Liver (tissue), 9 donors: ENCODE measurements around the gene TTC28. TPM values are rescaled to one million over a fixed set of nuclear protein-coding genes. Genes with fewer than 3 reads are reported as not detected.

Experiments used
- DNase-seq: peaks from one replicate; pipeline ENCODE4 v3.0.0-alpha.2; 2017; ENCODE audit warnings: low spot score
- H3K27ac ChIP-seq, 2 donors: one replicate each; pipeline ENCODE4 v1.7.0; 2013; ENCODE audit warnings: inconsistent platforms in 2 of 2, low read length in 2 of 2, control low read depth in 1 of 2, low read depth in 1 of 2, mild to moderate bottlenecking in 1 of 2
- H3K27me3 ChIP-seq, 4 donors: one replicate each; pipeline versions ENCODE4 v1.6.1 to v1.7.0; 2013; ENCODE audit warnings: low read length in 3 of 4, inconsistent platforms in 1 of 4, mild to moderate bottlenecking in 1 of 4, moderate library complexity in 1 of 4; ENCODE audit not compliant: control insufficient read depth in 4 of 4, insufficient read depth in 4 of 4
- H3K36me3 ChIP-seq, 4 donors: one replicate each; pipeline versions ENCODE4 v1.6.1 to v1.7.0; 2013; ENCODE audit warnings: low read length in 3 of 4, mild to moderate bottlenecking in 3 of 4, low read depth in 1 of 4, moderate library complexity in 1 of 4; ENCODE audit not compliant: control insufficient read depth in 4 of 4, insufficient read depth in 3 of 4
- H3K4me1 ChIP-seq, 4 donors: one replicate each; pipeline versions ENCODE4 v1.6.1 to v1.7.0; 2013; ENCODE audit warnings: low read length in 3 of 4, mild to moderate bottlenecking in 3 of 4, moderate library complexity in 1 of 4; ENCODE audit not compliant: control insufficient read depth in 4 of 4, insufficient read depth in 4 of 4
- H3K4me3 ChIP-seq, 3 donors: one replicate each; pipeline versions ENCODE4 v1.6.1 to v1.7.0; 2013; ENCODE audit warnings: low read length in 3 of 3, control low read depth in 1 of 3, low read depth in 1 of 3, mild to moderate bottlenecking in 1 of 3
- H3K9ac ChIP-seq, 2 donors: one replicate each; pipeline ENCODE4 v1.7.0; 2013; ENCODE audit warnings: low read length in 2 of 2, mild to moderate bottlenecking in 2 of 2, moderate library complexity in 2 of 2, control low read depth in 1 of 2, low read depth in 1 of 2
- H3K9me3 ChIP-seq, 4 donors: one replicate each; pipeline versions ENCODE4 v1.6.1 to v1.7.0; 2013; ENCODE audit warnings: low read length in 3 of 4; ENCODE audit not compliant: control insufficient read depth in 4 of 4
- CTCF ChIP-seq: fragments of 150-350 bp; IDR thresholded peaks from 2 replicates; pipeline ENCODE4 v1.5.1; 2017; ENCODE audit warnings: improper control_type of control experiment, low read depth, low read length; ENCODE audit not compliant: missing input control
- EGR1 ChIP-seq, 2 donors: IDR thresholded peaks; 2 replicates each; pipeline ENCODE4 v1.6.1; 2016 to 2018; ENCODE audit warnings: antibody characterized with exemption in 2 of 2, low read depth in 2 of 2
- FOXA1 ChIP-seq: IDR thresholded peaks from 2 replicates; pipeline ENCODE4 v1.6.1; 2016; ENCODE audit warnings: antibody characterized with exemption
- FOXA2 ChIP-seq: IDR thresholded peaks from 2 replicates; pipeline ENCODE4 v1.6.1; 2016; ENCODE audit warnings: antibody characterized with exemption
- GABPA ChIP-seq, 2 donors: IDR thresholded peaks in 1 of 2; conservative IDR thresholded peaks in 1 of 2; 2 replicates each; pipeline ENCODE4 v1.6.1; 2016; ENCODE audit warnings: antibody characterized with exemption in 2 of 2, mild to moderate bottlenecking in 1 of 2, moderate library complexity in 1 of 2
- HNF4A ChIP-seq, 2 donors: conservative IDR thresholded peaks; 2 replicates each; pipeline ENCODE4 v1.6.1; 2016; ENCODE audit warnings: antibody characterized with exemption in 2 of 2, mild to moderate bottlenecking in 2 of 2
- HNF4G ChIP-seq: IDR thresholded peaks from 2 replicates; pipeline ENCODE4 v1.6.1; 2016; ENCODE audit warnings: antibody characterized with exemption
- JUND ChIP-seq, 2 donors: IDR thresholded peaks; 2 replicates each; pipeline ENCODE4 v1.6.1; 2016; ENCODE audit warnings: antibody characterized with exemption in 2 of 2
- NR2F2 ChIP-seq: IDR thresholded peaks from 2 replicates; pipeline ENCODE4 v1.6.1; 2016; ENCODE audit warnings: antibody characterized with exemption
- RAD21 ChIP-seq, 2 donors: IDR thresholded peaks; 2 replicates each; pipeline ENCODE4 v1.6.1; 2016; ENCODE audit warnings: antibody characterized with exemption in 2 of 2, mild to moderate bottlenecking in 2 of 2
- RXRA ChIP-seq, 2 donors: IDR thresholded peaks; 2 replicates each; pipeline ENCODE4 v1.6.1; 2017 to 2018; ENCODE audit warnings: antibody characterized with exemption in 2 of 2, mild to moderate bottlenecking in 1 of 2
- SP1 ChIP-seq: IDR thresholded peaks from 2 replicates; pipeline ENCODE4 v1.6.1; 2018; ENCODE audit warnings: antibody characterized with exemption, mild to moderate bottlenecking
- TAF1 ChIP-seq: conservative IDR thresholded peaks from 2 replicates; pipeline ENCODE4 v1.6.1; 2016; ENCODE audit warnings: antibody characterized with exemption, mild to moderate bottlenecking
- YY1 ChIP-seq: IDR thresholded peaks from 2 replicates; pipeline ENCODE4 v1.6.1; 2016; ENCODE audit warnings: antibody characterized with exemption, mild to moderate bottlenecking
- WGBS: extraction: QIAGEN DNeasy Blood & Tissue Kit; methylation state at CpG from one replicate; pipeline ENCODE4 v1.1.7; 2013; 5-methylcytosine and 5-hydroxymethylcytosine counted together
- polyA plus RNA-seq, 2 donors: library from polyadenylated mRNA; stranded (reverse) in 1 of 2; unstranded in 1 of 2; fragments of 200-250 nt in 1 of 2; fragments of >200 nt in 1 of 2; fragmentation: Nextera tagmentation in 1 of 2; extraction: Ambion mirVana in 1 of 2; gene quantifications; one replicate each; pipeline versions ENCODE4 v1.2.1 to v1.2.3, GENCODE V29; 2013 to 2015
- total RNA-seq, 2 donors: library from RNA; depleted of rRNA; stranded (reverse); fragments of >200 nt; gene quantifications; one replicate each; pipeline ENCODE4 v1.2.3, GENCODE V29; 2014
- TF ChIP-seq, protein P1 (sequence below): IDR thresholded peaks from 2 replicates; pipeline ENCODE4 v1.6.1; 2016; ENCODE audit warnings: antibody characterized with exemption
- TF ChIP-seq, protein P2 (sequence below): IDR thresholded peaks from 2 replicates; pipeline ENCODE4 v1.6.1; 2016; ENCODE audit warnings: antibody characterized with exemption
- TF ChIP-seq, protein P3 (sequence below): IDR thresholded peaks from 2 replicates; pipeline ENCODE4 v1.6.1; 2016; ENCODE audit warnings: antibody characterized with exemption
- TF ChIP-seq, protein P4 (sequence below): IDR thresholded peaks from 2 replicates; pipeline ENCODE4 v1.6.1; 2016; ENCODE audit warnings: antibody characterized with exemption, mild to moderate bottlenecking
- donor health status: healthy.
- donor health status: healthy.
- donor health status: healthy.
- donor health status: healthy.
- donor health status: healthy.

Gene TTC28
- total and polyA plus RNA-seq, 4 donors = 4.2 to 19.4 (median 5.9) TPM

DNA sequence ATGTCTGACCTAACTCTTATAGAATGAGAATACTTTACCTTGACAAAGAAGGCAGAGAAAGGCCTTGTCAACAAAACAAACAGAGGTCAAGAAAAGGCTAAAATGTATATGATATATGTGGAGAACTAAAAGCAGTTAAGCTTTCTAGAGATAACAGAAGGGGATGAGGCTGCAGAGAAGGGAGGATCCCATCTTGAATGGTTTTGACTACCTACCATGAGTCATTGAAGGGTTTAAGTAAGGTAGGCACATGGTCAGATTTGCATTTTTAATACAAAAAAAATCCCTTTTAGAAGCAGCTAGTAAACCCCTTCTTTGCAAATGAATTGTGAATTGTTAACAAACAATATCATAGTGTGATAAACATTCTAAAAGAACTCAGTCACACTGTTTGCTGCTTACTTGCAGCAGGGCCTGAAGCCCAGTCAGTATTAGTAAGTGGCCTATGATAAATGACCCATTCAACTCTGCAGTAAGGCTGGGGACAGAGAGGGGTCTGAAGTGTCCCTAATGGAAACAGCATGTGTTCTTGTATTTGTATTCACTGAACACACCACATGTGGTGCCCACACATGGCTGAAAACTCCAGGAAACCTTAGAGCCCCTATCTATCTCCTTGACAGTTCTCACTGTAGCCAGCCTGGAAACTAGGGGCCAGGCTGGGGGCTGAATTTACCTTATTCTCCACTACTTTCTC lies 431.8 kb downstream of the TTC28 start:
- peaks cover 0 to 14% (median under 1%) of the 10 kb centered on the region in 4 donors for H3K4me1 ChIP-seq
- TF ChIP-seq NR2F2 = no peak
- TF ChIP-seq, protein P1, sequence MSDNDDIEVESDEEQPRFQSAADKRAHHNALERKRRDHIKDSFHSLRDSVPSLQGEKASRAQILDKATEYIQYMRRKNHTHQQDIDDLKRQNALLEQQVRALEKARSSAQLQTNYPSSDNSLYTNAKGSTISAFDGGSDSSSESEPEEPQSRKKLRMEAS = no peak
- TF ChIP-seq EGR1 (IDR thresholded peaks at IDR 0.05; ENCODE audit: low read depth in 2 of 2) = no peak
- TF ChIP-seq FOXA2 = no peak
- no peak for TF ChIP-seq HNF4A (conservative IDR thresholded peaks at IDR 0.05)

GRCh38 chr22:28247136-28247535 lies 432.5 kb downstream of the TTC28 start:
- Histone ChIP-seq H3K27me3 (no peaks in the 10 kb centered on the region), H3K9ac (no peak overlapping the region), H3K4me1 (peaks cover 0 to 7% (median under 1%) of the 10 kb centered on the region in 4 donors), H3K4me3 (no peak overlapping the region), H3K27ac (no peak overlapping the region), H3K9me3 (no peaks in the 10 kb centered on the region), H3K36me3 (no peaks in the 10 kb centered on the region)
- WGBS = 93% methylated on average over 5 of the region's 5 CpGs
- no peak for TF ChIP-seq HNF4G
- TF ChIP-seq NR2F2 = no peak
- TF ChIP-seq GABPA (IDR thresholded peaks at IDR 0.05 in 1 of 2, conservative IDR thresholded peaks at IDR 0.05 in 1 of 2) = no peak
- TF ChIP-seq, protein P1 = no peak
- TF ChIP-seq FOXA2 = no peak
- TF ChIP-seq RAD21 (IDR thresholded peaks at IDR 0.05) = no peak
- TF ChIP-seq, protein P2, sequence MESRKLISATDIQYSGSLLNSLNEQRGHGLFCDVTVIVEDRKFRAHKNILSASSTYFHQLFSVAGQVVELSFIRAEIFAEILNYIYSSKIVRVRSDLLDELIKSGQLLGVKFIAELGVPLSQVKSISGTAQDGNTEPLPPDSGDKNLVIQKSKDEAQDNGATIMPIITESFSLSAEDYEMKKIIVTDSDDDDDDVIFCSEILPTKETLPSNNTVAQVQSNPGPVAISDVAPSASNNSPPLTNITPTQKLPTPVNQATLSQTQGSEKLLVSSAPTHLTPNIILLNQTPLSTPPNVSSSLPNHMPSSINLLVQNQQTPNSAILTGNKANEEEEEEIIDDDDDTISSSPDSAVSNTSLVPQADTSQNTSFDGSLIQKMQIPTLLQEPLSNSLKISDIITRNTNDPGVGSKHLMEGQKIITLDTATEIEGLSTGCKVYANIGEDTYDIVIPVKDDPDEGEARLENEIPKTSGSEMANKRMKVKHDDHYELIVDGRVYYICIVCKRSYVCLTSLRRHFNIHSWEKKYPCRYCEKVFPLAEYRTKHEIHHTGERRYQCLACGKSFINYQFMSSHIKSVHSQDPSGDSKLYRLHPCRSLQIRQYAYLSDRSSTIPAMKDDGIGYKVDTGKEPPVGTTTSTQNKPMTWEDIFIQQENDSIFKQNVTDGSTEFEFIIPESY = no peak
- no peak for TF ChIP-seq HNF4A (conservative IDR thresholded peaks at IDR 0.05)
- no peak for TF ChIP-seq SP1
- no peak for TF ChIP-seq RXRA (IDR thresholded peaks at IDR 0.05)
- TF ChIP-seq, protein P3, sequence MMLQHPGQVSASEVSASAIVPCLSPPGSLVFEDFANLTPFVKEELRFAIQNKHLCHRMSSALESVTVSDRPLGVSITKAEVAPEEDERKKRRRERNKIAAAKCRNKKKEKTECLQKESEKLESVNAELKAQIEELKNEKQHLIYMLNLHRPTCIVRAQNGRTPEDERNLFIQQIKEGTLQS = no peak
- no peak for TF ChIP-seq TAF1
- TF ChIP-seq FOXA1 = no peak
- TF ChIP-seq, protein P4, sequence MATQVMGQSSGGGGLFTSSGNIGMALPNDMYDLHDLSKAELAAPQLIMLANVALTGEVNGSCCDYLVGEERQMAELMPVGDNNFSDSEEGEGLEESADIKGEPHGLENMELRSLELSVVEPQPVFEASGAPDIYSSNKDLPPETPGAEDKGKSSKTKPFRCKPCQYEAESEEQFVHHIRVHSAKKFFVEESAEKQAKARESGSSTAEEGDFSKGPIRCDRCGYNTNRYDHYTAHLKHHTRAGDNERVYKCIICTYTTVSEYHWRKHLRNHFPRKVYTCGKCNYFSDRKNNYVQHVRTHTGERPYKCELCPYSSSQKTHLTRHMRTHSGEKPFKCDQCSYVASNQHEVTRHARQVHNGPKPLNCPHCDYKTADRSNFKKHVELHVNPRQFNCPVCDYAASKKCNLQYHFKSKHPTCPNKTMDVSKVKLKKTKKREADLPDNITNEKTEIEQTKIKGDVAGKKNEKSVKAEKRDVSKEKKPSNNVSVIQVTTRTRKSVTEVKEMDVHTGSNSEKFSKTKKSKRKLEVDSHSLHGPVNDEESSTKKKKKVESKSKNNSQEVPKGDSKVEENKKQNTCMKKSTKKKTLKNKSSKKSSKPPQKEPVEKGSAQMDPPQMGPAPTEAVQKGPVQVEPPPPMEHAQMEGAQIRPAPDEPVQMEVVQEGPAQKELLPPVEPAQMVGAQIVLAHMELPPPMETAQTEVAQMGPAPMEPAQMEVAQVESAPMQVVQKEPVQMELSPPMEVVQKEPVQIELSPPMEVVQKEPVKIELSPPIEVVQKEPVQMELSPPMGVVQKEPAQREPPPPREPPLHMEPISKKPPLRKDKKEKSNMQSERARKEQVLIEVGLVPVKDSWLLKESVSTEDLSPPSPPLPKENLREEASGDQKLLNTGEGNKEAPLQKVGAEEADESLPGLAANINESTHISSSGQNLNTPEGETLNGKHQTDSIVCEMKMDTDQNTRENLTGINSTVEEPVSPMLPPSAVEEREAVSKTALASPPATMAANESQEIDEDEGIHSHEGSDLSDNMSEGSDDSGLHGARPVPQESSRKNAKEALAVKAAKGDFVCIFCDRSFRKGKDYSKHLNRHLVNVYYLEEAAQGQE = no peak
- no peak for TF ChIP-seq EGR1 (IDR thresholded peaks at IDR 0.05; ENCODE audit: low read depth in 2 of 2)
- TF ChIP-seq CTCF = no peak
- TF ChIP-seq YY1 = no peak
- TF ChIP-seq JUND (IDR thresholded peaks at IDR 0.05) = no peak
- DNase-seq = no peak

More for the DNA sequence above, 431.8 kb downstream of the TTC28 start:
- Histone ChIP-seq H3K9ac (no peak overlapping the region), H3K9me3 (no peaks in the 10 kb centered on the region), H3K27ac (no peak overlapping the region), H3K27me3 (no peaks in the 10 kb centered on the region), H3K36me3 (no peaks in the 10 kb centered on the region), H3K4me3 (no peak overlapping the region)
- no peak for DNase-seq
